Pancreas (tissue), 10 donors: ENCODE results near the gene RBM8A. TPM values are rescaled to one million over a fixed set of nuclear protein-coding genes. Genes with fewer than 3 reads are reported as not detected.
"Not testable (repeated sequence)": the region's sequence is repeated elsewhere in the genome, so short reads cannot be mapped to it uniquely, and the experiment has no call there.

Experiments used
- ATAC-seq, 4 donors: fragments of 200-7000 bp; cut with Tn5 transposase; one replicate each; pipeline versions ENCODE4 v1.8.0 to v1.9.1; 2020; ENCODE audit warnings: mild to moderate bottlenecking in 4 of 4, moderate library complexity in 4 of 4
- DNase-seq, 6 donors: peaks; one replicate each; pipeline ENCODE4 v3.0.0-alpha.2; 2020
- FAIRE-seq: peaks from 2 replicates; lab custom pipeline; 2012; peaks lifted over from hg19 to GRCh38; lab: Jason Lieb, UNC
- H3K27ac ChIP-seq, 4 donors: fragments of 200-600 bp; sonication (generic); 1 replicate in 3 of 4; 2 replicates in 1 of 4; pipeline versions ENCODE4 v1.5.0 to v1.8.0; 2020
- H3K27me3 ChIP-seq, 4 donors: fragments of 200-600 bp; one replicate each; pipeline ENCODE4 v1.8.0; 2021
- H3K36me3 ChIP-seq, 3 donors: fragments of 200-600 bp; sonication (generic) in 1 of 3; one replicate each; pipeline versions ENCODE4 v1.5.0 to v1.8.0; 2020 to 2021
- H3K4me1 ChIP-seq, 3 donors: fragments of 200-600 bp; one replicate each; pipeline ENCODE4 v1.8.0; 2021
- H3K4me3 ChIP-seq, 4 donors: fragments of 200-600 bp; sonication (generic) in 2 of 4; one replicate each; pipeline versions ENCODE4 v1.5.0 to v1.8.0; 2020 to 2021
- H3K9me3 ChIP-seq, 4 donors: fragments of 200-600 bp; one replicate each; pipeline ENCODE4 v1.8.0; 2021
- CTCF ChIP-seq, 4 donors: fragments of 200-600 bp; sonication (generic) in 3 of 4; IDR thresholded peaks; one replicate each; pipeline versions ENCODE4 v1.5.0 to v1.8.0; 2021; ENCODE audit warnings: antibody characterized with exemption in 4 of 4
- WGBS, 2 donors: extraction: QIAGEN DNeasy Blood & Tissue Kit; methylation state at CpG; one replicate each; pipeline ENCODE4 v1.1.7; 2013; 5-methylcytosine and 5-hydroxymethylcytosine counted together
- intact Hi-C, 3 donors: fragments of 100-400 bp; cut with DNase I; formaldehyde crosslinking; loops; one replicate each; pipeline versions ENCODE4 v1.11.1 to v1.14.2; 2022
- polyA plus RNA-seq, 2 donors: library from polyadenylated mRNA; stranded (reverse); fragments of 200-250 nt; gene quantifications; one replicate each; pipeline ENCODE4 v1.2.3, GENCODE V29; 2013
- total RNA-seq, 6 donors: library from RNA; stranded (reverse); fragmentation: NEBNext Ultra II Directional in 4 of 6; extraction: Animal tissue kit (Norgen Biotek cat#: 25700) in 4 of 6; gene quantifications; one replicate each; pipeline versions ENCODE4 v1.2.1 to v1.2.4, GENCODE V29; 2021 to 2023
- donor health status: healthy with polysubstance abuse.
- donor health status: DM: no; HTN: no; CAD: no; lungs with moderate emphysema.
- donor health status: DM: no; HTN: no; CAD: no.
- donor health status: control.
- donor health status: control.
- donor health status: Bipolar disorder and iron deficiency.
- donor health status: DM: yes; HTN: yes; CAD: no.
- donor health status: DM: no; HTN: no; CAD: no.
- donor health status: DM: no; HTN: no; CAD: no.
- donor health status: DM: yes; HTN: yes; CAD: no.

The RBM8A gene
- total and polyA plus RNA-seq, 8 donors, result 29.5 to 57.9 (median 49.1) TPM

GRCh38 chr1:145922266-145922665 is 5.0 kb downstream of the RBM8A start:
- H3K4me3 ChIP-seq, result no peak overlapping the region
- TF ChIP-seq CTCF (IDR thresholded peaks at IDR 0.05), result no peak
- H3K36me3 ChIP-seq, result peaks cover 0 to 3% (median 0%) of the 10 kb centered on the region in 3 donors
- no peaks in the 10 kb centered on the region for H3K9me3 ChIP-seq
- WGBS, 2 donors, result 78% methylated on average over 2 of the region's 2 CpGs
- DNase-seq (no peak), ATAC-seq (no peak), FAIRE-seq (no peak)
- no peaks in the 10 kb centered on the region for H3K27me3 ChIP-seq
- no peak overlapping the region for H3K27ac ChIP-seq
- H3K4me1 ChIP-seq, result peaks cover 7 to 16% (median 12%) of the 10 kb centered on the region in 3 donors
- intact Hi-C loops, result no loop called here

- H3K4me3 ChIP-seq, result peak overlapping the region in 2 of 4 donors; percentile 62 to 96
Measured at GRCh38 chr1:145920297-145920696, 7.0 kb downstream of the RBM8A start.

GRCh38 chr1:145918992-145919939 is 8.0 kb downstream of the RBM8A start:
- Histone ChIP-seq H3K4me1 (peaks cover 0 to 13% (median 6%) of the 10 kb centered on the region in 3 donors), H3K27me3 (no peaks in the 10 kb centered on the region), H3K9me3 (no peaks in the 10 kb centered on the region), H3K36me3 (peaks cover 0 to 3% (median 3%) of the 10 kb centered on the region in 3 donors), H3K27ac (peak overlapping the region; percentile 59 to 88 (median 76)), H3K4me3 (peak overlapping the region; percentile 62 to 96 (median 87))
- FAIRE-seq (no peak), ATAC-seq (peak; percentile 62 to 93 (median 82)), DNase-seq (peak; percentile 59 to 93 (median 76))
- 0 to 3% methylated on average over 33 of the region's 33 CpGs for WGBS, 2 donors
- intact Hi-C loops, result no loop called here
- no peak for TF ChIP-seq CTCF (IDR thresholded peaks at IDR 0.05)

More at GRCh38 chr1:145920297-145920696, 7.0 kb downstream of the RBM8A start:
- H3K27me3 ChIP-seq, H3K27ac ChIP-seq, DNase-seq, H3K9me3 ChIP-seq, FAIRE-seq, intact Hi-C loops, ATAC-seq, H3K36me3 ChIP-seq: not testable (repeated sequence)
- 89 to 95% methylated on average over 2 of the region's 4 CpGs for WGBS, 2 donors
- peaks cover 0 to 13% (median 6%) of the 10 kb centered on the region in 3 donors for H3K4me1 ChIP-seq

GRCh38 chr1:145918144-145918991 is 8.9 kb downstream of the RBM8A start, which contains the start of gene PEX11B:
Gene PEX11B (minus strand): TSS chr1:145918717. CDS start chr1:145918688, 29 bp downstream.
- no peaks in the 10 kb centered on the region for H3K27me3 ChIP-seq
- FAIRE-seq (no peak), ATAC-seq (peak; percentile 91 to 96 (median 92)), DNase-seq (peak; percentile 84 to 94 (median 89))
- WGBS, 2 donors, result 0% methylated on average over 50 to 51 of the region's 51 CpGs
- peaks cover 0 to 13% (median 6%) of the 10 kb centered on the region in 3 donors for H3K4me1 ChIP-seq
- no peaks in the 10 kb centered on the region for H3K9me3 ChIP-seq
- TF ChIP-seq CTCF (IDR thresholded peaks at IDR 0.05), result no peak
- peak within 1 kb of the TSS; percentile 62 to 96 (median 87) for H3K4me3 ChIP-seq
- intact Hi-C loops, result no loop called here
- peaks cover 0 to 7% (median 0%) of the 10 kb centered on the region in 3 donors for H3K36me3 ChIP-seq
- H3K27ac ChIP-seq, result peak within 1 kb of the TSS; percentile 59 to 88 (median 76)

GRCh38 chr1:145917595-145917994 is 9.7 kb downstream of the RBM8A start:
- Histone ChIP-seq H3K4me1 (peaks cover 0 to 13% (median 6%) of the 10 kb centered on the region in 3 donors), H3K9me3 (no peaks in the 10 kb centered on the region), H3K4me3 (peak overlapping the region; percentile 62 to 96 (median 87)), H3K27ac (no peak overlapping the region), H3K27me3 (no peaks in the 10 kb centered on the region), H3K36me3 (peaks cover 0 to 7% (median 0%) of the 10 kb centered on the region in 3 donors)
- intact Hi-C loops, result no loop called here
- WGBS, 2 donors, result 43 to 53% methylated on average over 5 of the region's 5 CpGs
- DNase-seq (no peak), FAIRE-seq (no peak), ATAC-seq (no peak)
- no peak for TF ChIP-seq CTCF (IDR thresholded peaks at IDR 0.05)
